Breast epithelium (tissue), 3 donors: ENCODE measurements around the gene LIX1L.

Experiments used
- CTCF ChIP-seq, 3 donors: fragments of 450-650 bp; IDR thresholded peaks; one replicate each; pipeline ENCODE4 v1.5.1; 2016 to 2017; ENCODE audit warnings: antibody characterized with exemption in 3 of 3, mild to moderate bottlenecking in 3 of 3, moderate library complexity in 3 of 3
- POLR2A ChIP-seq: fragments of 450-650 bp; IDR thresholded peaks from one replicate; pipeline ENCODE4 v1.6.1; 2016; ENCODE audit warnings: antibody characterized with exemption, mild to moderate bottlenecking, moderate library complexity
- POLR2AphosphoS5 ChIP-seq, 3 donors: sonication (generic); formaldehyde crosslinking; IDR thresholded peaks; one replicate each; pipeline ENCODE4 v1.6.1; 2017; ENCODE audit warnings: antibody characterized with exemption in 3 of 3

DNA sequence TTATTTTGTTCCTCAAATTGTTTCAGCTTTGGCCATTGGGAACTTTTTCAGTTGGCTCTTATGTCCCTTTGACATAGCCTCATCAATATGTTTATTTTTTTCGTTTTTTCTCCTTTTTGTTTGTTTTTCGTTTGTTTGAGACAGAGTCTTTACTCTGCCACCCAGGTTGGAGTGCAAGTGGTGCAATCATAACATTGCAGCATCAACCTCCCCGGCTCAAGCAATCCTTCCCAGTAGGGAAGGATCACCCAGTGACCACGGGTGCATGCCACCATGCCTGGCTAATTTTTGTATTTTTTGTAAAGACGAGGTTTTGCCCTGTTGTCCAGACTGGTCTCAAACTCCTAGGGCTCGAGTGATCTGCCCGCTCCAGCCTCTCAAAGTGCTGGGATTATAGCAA lies 14.8 kb upstream of the LIX1L start:
- TF ChIP-seq POLR2A (no peak), CTCF (IDR thresholded peaks at IDR 0.05) (no peak), POLR2AphosphoS5 (IDR thresholded peaks at IDR 0.05) (no peak)
